Daoy (cell line): ENCODE data around the gene SPINT3. TPM values are rescaled to one million over a fixed set of nuclear protein-coding genes. Genes with fewer than 3 reads are reported as not detected.

Experiments
- DNase-seq: peaks from one replicate; pipeline ENCODE4 v3.0.0-alpha.2; 2015; ENCODE audit warnings: low read depth
- total RNA-seq: library from RNA; depleted of rRNA; stranded (reverse); fragments of >200 nt; shearing (Covaris generic); gene quantifications from 2 replicates; pipeline ENCODE4 v1.2.3, GENCODE V29; 2014; rRNA removed

SPINT3 gene
- total RNA-seq = not detected in 2 replicates

GRCh38 chr20:45515147-45515913 lies at the start of gene SPINT3:
Gene SPINT3, minus strand, starts transcription at chr20:45515622. Its CDS starts 14 bp downstream, at chr20:45515608.
- no peak for DNase-seq

GRCh38 chr20:45564760-45565276 lies 49.4 kb upstream of the SPINT3 start:
- DNase-seq = no peak

GRCh38 chr20:45555198-45555597 lies 39.8 kb upstream of the SPINT3 start:
- no peak for DNase-seq

GRCh38 chr20:45552456-45552855 lies 37.0 kb upstream of the SPINT3 start:
- DNase-seq = no peak

GRCh38 chr20:45550765-45551164 lies 35.3 kb upstream of the SPINT3 start:
- DNase-seq = no peak

- no peak for DNase-seq
Observed at GRCh38 chr20:45548410-45548809, 33.0 kb upstream of the SPINT3 start.

- no peak for DNase-seq
Observed at GRCh38 chr20:45547206-45547770, 31.9 kb upstream of the SPINT3 start, which contains the start of gene EPPIN. Gene EPPIN, minus strand, starts transcription at chr20:45547401. Its CDS starts 44 bp downstream, at chr20:45547357.

GRCh38 chr20:45545754-45546453 lies 30.5 kb upstream of the SPINT3 start:
- DNase-seq = peak; percentile 10

- DNase-seq = no peak
Observed at GRCh38 chr20:45545351-45545750, 29.9 kb upstream of the SPINT3 start.

- no peak for DNase-seq
Observed at GRCh38 chr20:45539382-45539781, 24.0 kb upstream of the SPINT3 start, which contains the start of gene WFDC6. Gene WFDC6, minus strand, starts transcription at chr20:45539482. Its CDS starts 75 bp downstream, at chr20:45539407.

GRCh38 chr20:45538209-45538799 lies 22.9 kb upstream of the SPINT3 start:
- peak; percentile 2 for DNase-seq

- DNase-seq = no peak
Observed at GRCh38 chr20:45527294-45527693, 11.9 kb upstream of the SPINT3 start.

- DNase-seq = no peak
Observed at GRCh38 chr20:45523821-45524220, 8.4 kb upstream of the SPINT3 start.

- peak; percentile 46 for DNase-seq
Observed at GRCh38 chr20:45518282-45518681, 2.9 kb upstream of the SPINT3 start.

- no peak for DNase-seq
Observed at GRCh38 chr20:45510242-45510862, 5.1 kb downstream of the SPINT3 start.

- no peak for DNase-seq
Observed at GRCh38 chr20:45509091-45509490, 6.3 kb downstream of the SPINT3 start.

- peak; percentile 25 for DNase-seq
Observed at GRCh38 chr20:45508068-45508886, 7.1 kb downstream of the SPINT3 start.

- peak; percentile 17 for DNase-seq
Observed at GRCh38 chr20:45507011-45507820, 8.2 kb downstream of the SPINT3 start.

- no peak for DNase-seq
Observed at GRCh38 chr20:45506398-45506797, 9.0 kb downstream of the SPINT3 start.

- DNase-seq = no peak
Observed at GRCh38 chr20:45503403-45503802, 12.0 kb downstream of the SPINT3 start.
